HL-60 (cell line): ENCODE measurements around the gene MPPED1.

Experiments used
- GABPA ChIP-seq: IDR thresholded peaks from 2 replicates; pipeline ENCODE4 v1.6.1; 2012; ENCODE audit warnings: low read depth
- POLR2AphosphoS5 ChIP-seq: IDR thresholded peaks from 2 replicates; pipeline ENCODE4 v1.6.1; 2012; ENCODE audit warnings: low read depth
- REST ChIP-seq: IDR thresholded peaks from 2 replicates; pipeline ENCODE4 v1.6.1; 2012; ENCODE audit warnings: low read depth; ENCODE audit not compliant: insufficient replicate concordance
- TF ChIP-seq, protein P1 (sequence below): IDR thresholded peaks from one replicate; pipeline ENCODE4 v1.5.1; 2011; ENCODE audit warnings: low read length, control low read depth, inconsistent platforms; ENCODE audit not compliant: insufficient read depth

GRCh38 chr22:43397766-43398165 is 14.0 kb upstream of the MPPED1 start:
- TF ChIP-seq, protein P1, sequence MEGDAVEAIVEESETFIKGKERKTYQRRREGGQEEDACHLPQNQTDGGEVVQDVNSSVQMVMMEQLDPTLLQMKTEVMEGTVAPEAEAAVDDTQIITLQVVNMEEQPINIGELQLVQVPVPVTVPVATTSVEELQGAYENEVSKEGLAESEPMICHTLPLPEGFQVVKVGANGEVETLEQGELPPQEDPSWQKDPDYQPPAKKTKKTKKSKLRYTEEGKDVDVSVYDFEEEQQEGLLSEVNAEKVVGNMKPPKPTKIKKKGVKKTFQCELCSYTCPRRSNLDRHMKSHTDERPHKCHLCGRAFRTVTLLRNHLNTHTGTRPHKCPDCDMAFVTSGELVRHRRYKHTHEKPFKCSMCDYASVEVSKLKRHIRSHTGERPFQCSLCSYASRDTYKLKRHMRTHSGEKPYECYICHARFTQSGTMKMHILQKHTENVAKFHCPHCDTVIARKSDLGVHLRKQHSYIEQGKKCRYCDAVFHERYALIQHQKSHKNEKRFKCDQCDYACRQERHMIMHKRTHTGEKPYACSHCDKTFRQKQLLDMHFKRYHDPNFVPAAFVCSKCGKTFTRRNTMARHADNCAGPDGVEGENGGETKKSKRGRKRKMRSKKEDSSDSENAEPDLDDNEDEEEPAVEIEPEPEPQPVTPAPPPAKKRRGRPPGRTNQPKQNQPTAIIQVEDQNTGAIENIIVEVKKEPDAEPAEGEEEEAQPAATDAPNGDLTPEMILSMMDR = no peak
- TF ChIP-seq POLR2AphosphoS5 = no peak
- TF ChIP-seq REST = no peak
- TF ChIP-seq GABPA = no peak
